CMK (cell line): ENCODE results near the gene MIER2.
A peak's percentile ranks its signal among the peaks of the same experiment; 100 is the strongest.
"Not testable (repeated sequence)": the region's sequence is repeated elsewhere in the genome, so short reads cannot be mapped to it uniquely, and the experiment has no call there.

Source experiments
- DNase-seq: peaks from one replicate; pipeline ENCODE4 v3.0.0-alpha.2; 2010; ENCODE audit warnings: low read depth

The MIER2 gene

GRCh38 chr19:344625-345319, at the start of gene MIER2:
Gene MIER2, minus strand, starts transcription at chr19:344796. Its CDS starts 14 bp downstream, at chr19:344782.
- peak; percentile 58 for DNase-seq

GRCh38 chr19:393560-393959, 49.0 kb upstream of the MIER2 start:
- not testable (repeated sequence) for DNase-seq

GRCh38 chr19:392375-392970, 47.9 kb upstream of the MIER2 start:
- DNase-seq = no peak

- DNase-seq = no peak
These were observed 47.3 kb upstream of the MIER2 start for GRCh38 chr19:391726-392374.

- no peak for DNase-seq
These were observed 46.6 kb upstream of the MIER2 start for GRCh38 chr19:391207-391557.

- DNase-seq = no peak
These were observed 46.0 kb upstream of the MIER2 start for GRCh38 chr19:390386-391206.

- DNase-seq = no peak
These were observed 45.3 kb upstream of the MIER2 start for GRCh38 chr19:389935-390289.

GRCh38 chr19:389255-389934, 44.8 kb upstream of the MIER2 start:
- no peak for DNase-seq

- DNase-seq = no peak
These were observed 44.1 kb upstream of the MIER2 start for GRCh38 chr19:388691-389090.

- DNase-seq = no peak
These were observed 43.2 kb upstream of the MIER2 start for GRCh38 chr19:387777-388176.

- not testable (repeated sequence) for DNase-seq
These were observed 42.2 kb upstream of the MIER2 start for GRCh38 chr19:386632-387301.

GRCh38 chr19:386189-386588, 41.6 kb upstream of the MIER2 start:
- DNase-seq = not testable (repeated sequence)

- DNase-seq = no peak
These were observed 40.2 kb upstream of the MIER2 start for GRCh38 chr19:384799-385169.

GRCh38 chr19:383922-384798, 39.6 kb upstream of the MIER2 start:
- no peak for DNase-seq

GRCh38 chr19:383040-383439, 38.4 kb upstream of the MIER2 start:
- no peak for DNase-seq

GRCh38 chr19:382578-382977, 38.0 kb upstream of the MIER2 start:
- not testable (repeated sequence) for DNase-seq

GRCh38 chr19:381901-382300, 37.3 kb upstream of the MIER2 start:
- DNase-seq = not testable (repeated sequence)

- not testable (repeated sequence) for DNase-seq
These were observed 36.1 kb upstream of the MIER2 start for GRCh38 chr19:380618-381219.

GRCh38 chr19:379796-380195, 35.2 kb upstream of the MIER2 start:
- no peak for DNase-seq

- no peak for DNase-seq
These were observed 34.1 kb upstream of the MIER2 start for GRCh38 chr19:378706-379105.
